GM18873 (cell line): ENCODE results near the gene HSD17B2.

Source experiments
- ATAC-seq: cut with Tn5 transposase; IDR thresholded peaks from one replicate; pipeline ENCODE4 v1.9.1; 2021; ENCODE audit warnings: mild to moderate bottlenecking, moderate library complexity, moderate number of reproducible peaks; ENCODE audit not compliant: unreplicated experiment, low FRiP score

HSD17B2 gene

DNA sequence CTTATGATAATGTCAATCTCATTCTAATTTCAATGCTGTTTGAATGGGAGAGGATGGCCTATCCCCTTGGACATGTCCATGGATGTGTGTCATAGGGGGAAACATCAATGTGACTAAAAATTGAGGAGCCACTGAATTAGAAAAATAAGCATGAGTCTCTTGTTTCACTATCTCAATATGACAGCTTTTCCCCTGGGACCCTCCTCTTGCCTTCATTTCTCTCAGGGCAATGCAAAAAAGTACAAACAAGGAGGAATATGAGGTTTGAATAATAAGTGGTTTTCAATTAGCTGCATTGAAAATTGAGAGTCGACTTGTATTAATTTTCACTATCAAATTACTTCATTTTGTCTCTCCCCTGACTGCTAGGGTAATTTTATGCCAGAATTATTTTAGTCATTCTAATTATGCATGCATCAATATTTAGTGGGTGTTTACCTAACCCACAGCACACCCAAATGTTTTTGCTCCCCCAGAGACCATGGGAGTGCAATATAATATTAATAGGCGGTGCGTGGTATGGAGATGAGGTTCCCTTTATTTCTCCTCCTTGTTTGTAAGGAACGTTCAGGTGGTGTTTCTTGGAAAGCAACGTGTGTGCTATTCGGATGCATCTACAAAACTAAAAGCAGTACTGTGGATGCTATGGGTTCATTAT, 17.0 kb upstream of the HSD17B2 start:
- no peak for ATAC-seq

- ATAC-seq, result no peak
Measured at GRCh38 chr16:82019535-82019934, 15.5 kb upstream of the HSD17B2 start.

DNA sequence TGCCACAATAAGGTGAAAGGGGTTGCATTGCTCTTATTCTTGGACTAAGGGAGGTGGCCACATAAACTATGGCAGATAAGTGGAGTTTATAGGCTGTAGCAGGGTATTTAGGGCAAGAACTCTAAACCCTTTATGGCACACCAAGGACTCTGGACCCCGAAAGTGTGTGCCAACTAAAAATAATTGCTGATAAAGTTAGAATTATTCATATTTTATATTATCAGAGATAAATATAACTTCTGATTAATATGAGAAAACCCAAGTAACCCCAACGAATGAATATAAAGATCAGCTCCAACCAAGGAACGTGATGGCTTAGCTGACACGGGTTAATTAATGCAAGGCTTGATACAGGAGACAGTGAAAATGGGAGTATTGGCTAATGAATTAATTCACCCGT, 15.0 kb upstream of the HSD17B2 start:
- no peak for ATAC-seq

- ATAC-seq, result no peak
Measured at GRCh38 chr16:82023206-82023605, 11.8 kb upstream of the HSD17B2 start.

DNA sequence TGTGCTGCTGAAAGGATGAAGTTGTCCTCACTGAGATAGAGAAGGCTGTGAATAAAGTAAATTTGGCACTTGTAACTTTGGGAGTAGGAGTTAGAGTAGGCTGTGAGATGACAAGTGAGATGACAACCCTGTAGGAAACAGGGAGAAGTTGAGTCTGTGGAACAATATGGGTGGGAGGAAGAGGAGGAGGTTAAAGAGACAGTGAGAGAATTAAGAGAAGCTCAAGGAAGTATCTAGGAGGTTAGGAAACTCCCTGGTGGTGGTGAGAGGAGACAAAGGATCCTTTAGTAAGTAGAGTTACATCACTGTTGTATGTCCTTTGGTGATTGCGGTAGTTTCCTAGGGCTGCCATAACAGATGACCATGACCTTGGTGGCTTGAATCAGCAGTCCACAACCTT, 10.7 kb upstream of the HSD17B2 start:
- ATAC-seq, result no peak

DNA sequence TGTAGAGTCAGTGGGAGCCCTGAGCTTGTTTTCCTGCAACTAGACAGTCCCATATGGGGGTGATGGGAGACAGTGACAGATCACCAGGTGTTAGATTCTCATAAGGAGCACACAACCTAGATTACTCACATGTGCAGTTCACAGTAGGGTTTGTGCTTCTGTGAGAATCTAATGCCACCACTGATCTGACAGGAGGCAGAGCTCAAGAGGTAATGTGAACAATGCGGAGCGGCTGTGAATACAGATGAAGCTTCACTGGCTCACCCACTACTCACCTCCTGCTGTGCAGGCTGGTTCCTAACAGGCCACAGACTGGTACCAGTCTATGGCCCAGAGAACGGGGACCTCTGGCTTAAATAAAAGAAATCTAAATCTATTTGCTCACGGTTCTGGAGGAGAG, 10.2 kb upstream of the HSD17B2 start:
- no peak for ATAC-seq

- ATAC-seq, result no peak
Measured at GRCh38 chr16:82027629-82028064, 7.4 kb upstream of the HSD17B2 start.

- ATAC-seq, result no peak
Measured at GRCh38 chr16:82031116-82032084, 3.7 kb upstream of the HSD17B2 start.

- ATAC-seq, result no peak
Measured at GRCh38 chr16:82033006-82033405, 2.0 kb upstream of the HSD17B2 start.

DNA sequence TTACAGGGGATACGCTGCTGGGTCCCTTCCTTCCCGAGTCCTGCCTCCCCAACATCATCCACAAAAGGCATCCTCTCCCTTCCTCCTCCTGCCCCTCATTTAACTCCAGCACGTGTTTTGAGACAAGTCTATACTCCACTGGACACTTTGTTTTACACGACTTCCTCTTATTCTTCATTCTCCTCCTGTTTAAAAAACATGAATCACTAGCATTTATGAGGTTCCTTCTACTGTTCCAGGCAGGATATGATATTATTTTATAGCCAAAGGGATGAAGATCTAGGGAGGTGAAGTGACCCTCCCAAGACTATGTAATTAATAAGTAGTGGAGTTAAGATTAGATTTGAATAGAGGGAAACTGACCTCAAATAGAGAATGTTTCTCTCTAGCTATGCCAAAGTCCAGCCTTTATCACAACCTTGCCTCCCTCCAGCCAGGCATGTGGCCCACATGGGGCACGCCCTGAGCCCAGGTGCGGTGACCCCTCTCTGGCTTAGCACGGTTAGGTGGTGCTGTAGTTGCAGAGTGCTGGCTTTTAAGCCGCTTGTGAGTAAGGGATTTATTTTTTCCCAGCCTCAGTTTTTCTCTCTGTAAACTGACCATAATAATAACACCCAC, 1.3 kb upstream of the HSD17B2 start:
- ATAC-seq, result no peak

DNA sequence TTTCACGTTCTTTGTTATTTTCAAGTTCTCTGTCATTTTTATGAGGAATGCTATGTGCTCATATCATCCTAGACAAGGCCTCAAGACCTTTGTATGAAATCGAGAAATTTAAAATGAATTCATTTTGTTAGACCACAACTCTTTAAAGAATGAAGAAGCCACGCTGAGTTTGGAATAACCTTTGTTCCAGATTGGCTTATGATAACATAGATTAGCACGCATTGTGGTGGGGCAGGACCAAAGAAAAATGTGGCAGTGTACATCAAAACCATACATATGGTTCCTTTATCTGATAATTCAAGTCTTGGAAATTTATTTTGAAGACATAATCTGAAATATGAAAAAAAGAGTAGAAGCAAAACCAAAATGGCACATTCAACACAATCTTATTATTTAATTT, 2.2 kb downstream of the HSD17B2 start:
- no peak for ATAC-seq

DNA sequence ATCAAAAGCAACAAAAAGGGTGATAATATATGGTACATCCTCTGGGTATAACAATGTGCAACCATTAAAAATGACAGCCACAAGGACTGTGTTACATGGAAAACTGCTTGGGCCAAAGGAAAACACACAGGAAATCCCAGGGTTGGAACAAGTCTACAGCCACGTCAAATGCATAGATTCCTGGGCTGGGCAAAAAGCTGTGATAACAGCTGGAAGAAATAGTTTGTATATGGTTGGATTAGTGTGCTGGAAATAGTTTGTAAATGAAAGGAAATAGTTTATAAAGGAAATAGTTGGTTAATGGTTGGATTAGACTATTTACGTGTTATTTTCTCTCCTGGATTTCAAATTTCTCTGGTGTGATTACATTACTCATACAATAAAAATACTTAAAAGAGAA, 2.6 kb downstream of the HSD17B2 start:
- ATAC-seq, result no peak

GRCh38 chr16:82040296-82040695, 5.2 kb downstream of the HSD17B2 start:
- ATAC-seq, result no peak

DNA sequence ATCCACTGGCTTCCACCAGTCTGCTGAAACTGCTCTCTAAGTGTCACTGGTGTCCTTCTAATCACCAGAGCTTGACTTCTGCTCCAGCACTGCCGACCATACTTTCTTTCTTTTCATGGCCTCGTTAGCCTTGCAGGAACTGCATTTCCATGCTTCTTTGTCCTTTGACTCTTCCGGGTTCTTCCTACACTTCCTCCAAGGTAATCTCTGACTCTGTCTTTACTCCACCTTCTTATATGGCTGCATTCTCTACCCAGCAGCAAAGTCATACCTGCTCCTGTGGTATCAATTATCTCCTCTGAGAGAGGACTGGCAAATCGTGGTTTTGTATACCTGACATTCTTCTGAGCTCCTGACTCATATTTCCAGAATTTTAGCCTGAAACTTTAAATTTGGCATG, 6.5 kb downstream of the HSD17B2 start:
- ATAC-seq, result no peak

GRCh38 chr16:82042144-82042543, 7.1 kb downstream of the HSD17B2 start:
- ATAC-seq, result no peak

GRCh38 chr16:82042846-82043245, 7.8 kb downstream of the HSD17B2 start:
- no peak for ATAC-seq

- ATAC-seq, result no peak
Measured at GRCh38 chr16:82043680-82044584, 8.9 kb downstream of the HSD17B2 start.

- no peak for ATAC-seq
Measured at GRCh38 chr16:82044585-82044911, 9.5 kb downstream of the HSD17B2 start.

DNA sequence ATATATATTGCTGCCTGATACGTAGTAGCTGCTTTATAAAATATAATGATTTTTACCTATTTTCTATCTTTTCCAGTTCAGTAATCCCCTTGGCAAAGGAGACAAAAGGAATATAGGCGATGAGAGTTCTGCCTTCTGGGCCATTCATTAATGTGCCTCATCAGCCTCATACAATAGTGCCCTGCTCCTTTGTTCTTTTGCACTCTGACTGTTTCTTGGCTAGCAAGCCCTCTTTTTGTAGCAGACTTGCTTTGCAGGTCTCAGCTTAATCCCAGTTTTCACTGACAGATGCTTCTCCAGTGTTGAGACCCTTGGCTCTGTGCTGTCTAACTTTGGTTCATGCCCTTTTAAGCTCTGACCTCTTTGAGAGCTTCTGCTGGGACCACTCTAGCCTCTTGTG, 10.4 kb downstream of the HSD17B2 start:
- ATAC-seq, result no peak

- ATAC-seq, result no peak
Measured at GRCh38 chr16:82046541-82046940, 11.5 kb downstream of the HSD17B2 start.
